HG03097 (cell line): Measurements from ENCODE around the gene TRIM37.

Experiments used
- ATAC-seq: cut with Tn5 transposase; IDR thresholded peaks from one replicate; pipeline ENCODE4 v1.9.1; 2021; ENCODE audit not compliant: unreplicated experiment, low FRiP score

The TRIM37 gene

DNA sequence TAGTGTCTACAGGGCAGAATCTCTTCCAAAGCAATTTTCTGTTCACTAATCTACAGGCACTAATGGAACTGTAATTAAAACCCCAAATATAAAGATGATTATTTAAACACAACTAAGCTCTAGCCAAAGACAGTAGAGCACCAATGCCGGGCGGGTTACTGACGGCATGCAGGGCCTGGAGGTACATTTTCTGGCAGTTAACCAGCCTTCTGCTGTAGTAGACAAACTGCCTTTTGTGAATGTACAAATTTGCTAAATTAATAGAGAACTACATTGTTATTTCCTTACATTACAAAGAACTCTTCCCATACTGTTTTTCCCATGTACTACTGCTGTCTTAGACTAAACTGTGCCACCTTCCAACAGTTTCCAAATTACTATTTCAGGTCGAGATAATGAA is 107.8 kb downstream of the TRIM37 start:
- ATAC-seq = no peak

DNA sequence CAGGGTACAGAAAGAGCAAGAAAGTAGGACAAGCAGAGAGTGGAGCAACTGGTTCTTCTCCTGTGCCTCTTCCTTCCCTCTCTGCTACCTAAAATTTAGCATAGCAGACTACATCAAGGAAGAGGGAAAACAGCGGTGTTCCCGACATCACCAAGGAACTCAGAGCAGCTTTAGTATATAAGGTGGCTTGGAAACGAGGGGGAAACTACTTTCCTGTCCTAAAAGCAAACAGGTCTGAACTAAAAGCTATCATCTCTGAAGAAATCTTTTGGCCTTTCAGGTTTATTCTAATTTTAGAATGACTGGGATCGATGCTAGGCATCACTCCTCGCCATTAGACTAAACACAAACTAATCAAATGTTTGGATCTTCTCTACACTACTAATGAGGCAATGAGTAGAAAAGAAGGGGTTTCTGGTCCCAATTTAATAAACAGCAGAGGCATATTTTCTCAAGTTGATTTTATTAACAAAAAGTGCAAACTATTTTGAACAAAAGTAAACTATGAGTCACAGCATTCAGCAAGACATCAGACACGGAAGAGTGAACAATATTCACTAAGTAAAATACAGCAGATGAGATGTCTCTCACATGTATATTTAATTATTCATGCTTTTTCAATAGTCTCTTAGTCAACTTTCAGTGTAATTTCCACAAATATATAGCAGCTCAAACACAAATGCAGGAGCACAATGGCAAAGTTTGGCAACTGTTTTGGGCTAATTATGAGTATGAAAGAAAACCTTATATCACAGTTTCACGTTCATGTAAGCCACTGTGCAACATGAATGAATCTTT is 108.7 kb downstream of the TRIM37 start:
- no peak for ATAC-seq

DNA sequence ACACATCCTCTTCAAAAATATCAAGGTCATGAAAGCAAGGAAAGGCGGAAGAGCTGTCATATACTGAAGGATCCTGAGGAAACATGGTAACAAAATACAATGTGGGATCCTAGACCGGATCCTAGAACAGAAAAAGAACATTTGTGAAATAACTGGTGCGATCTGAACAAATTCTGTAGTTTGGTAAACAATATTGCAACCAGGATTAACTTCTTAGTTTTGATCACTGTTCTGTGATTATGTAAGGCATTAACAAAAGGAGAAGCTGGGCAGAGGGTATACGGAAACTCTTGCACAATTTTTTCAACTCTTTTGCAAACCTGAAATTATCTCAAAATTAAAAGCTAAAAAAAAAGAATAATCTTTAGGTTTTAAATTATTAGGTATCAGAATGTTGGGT is 109.7 kb downstream of the TRIM37 start:
- no peak for ATAC-seq

DNA sequence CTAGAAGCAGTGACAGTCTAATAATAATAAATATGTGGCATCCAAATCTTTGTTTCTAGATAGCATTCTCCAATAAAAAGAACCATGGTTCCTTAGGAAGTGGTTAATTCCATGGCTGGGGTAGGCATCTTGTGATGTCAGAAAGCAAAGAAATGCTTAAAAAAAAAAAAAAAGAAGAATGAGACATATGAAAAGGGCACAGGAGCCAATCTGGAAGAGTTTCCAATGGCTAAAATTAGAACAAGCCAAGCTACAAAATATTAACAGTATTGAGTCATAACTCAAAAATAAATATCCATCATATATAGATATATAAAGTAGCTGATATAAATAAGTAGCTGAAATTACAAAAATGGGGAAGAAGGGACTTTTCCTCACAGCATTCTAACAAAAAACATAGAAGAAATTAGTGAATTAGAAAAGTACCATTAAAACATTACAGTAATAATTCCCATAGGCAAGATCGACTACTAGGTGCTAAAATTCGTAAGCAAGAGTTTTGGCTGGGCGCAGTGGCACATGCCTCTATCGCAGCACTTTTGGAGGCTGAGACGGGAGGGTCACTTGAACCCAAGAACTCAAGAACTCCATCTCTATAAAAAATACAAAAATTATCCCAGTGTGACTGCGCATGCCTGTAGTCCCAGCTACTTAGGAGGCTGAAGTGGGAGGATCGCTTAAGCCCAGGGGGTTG is 111.3 kb downstream of the TRIM37 start:
- no peak for ATAC-seq

DNA sequence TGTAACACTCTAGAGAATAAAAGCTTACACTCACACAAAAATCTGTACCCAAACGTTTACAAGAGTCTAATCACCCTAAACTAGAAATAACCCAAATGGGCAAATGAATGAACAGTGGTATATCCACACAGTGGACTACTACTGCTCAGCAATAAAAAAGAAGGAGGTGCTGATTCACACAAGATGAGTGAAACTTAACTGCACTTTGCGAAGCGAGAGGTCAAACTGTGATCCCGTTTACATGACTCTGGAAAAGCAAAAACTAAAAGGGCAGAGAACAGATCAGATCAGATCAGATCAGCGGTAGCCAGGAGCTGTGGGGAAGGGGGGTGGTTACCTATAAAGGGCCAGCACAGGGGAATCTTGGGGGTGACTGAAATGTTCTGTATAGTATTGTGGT is 113.4 kb downstream of the TRIM37 start:
- no peak for ATAC-seq

DNA sequence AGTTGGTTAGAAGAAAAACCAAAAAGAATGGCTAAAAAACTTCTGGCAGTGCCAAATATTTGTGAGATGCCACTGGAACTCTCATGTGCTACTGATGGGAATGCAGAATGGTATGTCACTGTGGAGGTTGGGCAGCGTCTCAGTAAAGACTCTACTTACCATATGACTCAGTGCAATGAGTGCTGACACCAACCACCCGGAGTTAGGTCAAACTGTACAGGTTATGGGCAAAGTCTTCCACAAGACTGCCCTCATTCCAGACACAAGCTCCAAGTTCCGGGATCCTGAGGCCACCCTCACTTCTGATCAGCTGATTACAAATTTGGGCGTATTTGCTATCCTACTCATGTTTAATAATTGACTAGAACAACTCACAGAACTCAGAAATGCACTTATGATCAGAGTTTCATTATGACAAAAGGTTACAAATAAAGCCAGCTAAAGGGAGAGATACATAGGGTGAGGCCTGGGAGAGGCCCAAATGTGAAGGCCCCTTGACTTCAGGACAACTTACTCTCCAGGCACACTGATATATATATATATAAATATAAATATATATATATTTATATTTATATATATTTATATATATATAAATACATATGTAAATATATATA is 114.9 kb downstream of the TRIM37 start:
- peak; percentile 80 for ATAC-seq

DNA sequence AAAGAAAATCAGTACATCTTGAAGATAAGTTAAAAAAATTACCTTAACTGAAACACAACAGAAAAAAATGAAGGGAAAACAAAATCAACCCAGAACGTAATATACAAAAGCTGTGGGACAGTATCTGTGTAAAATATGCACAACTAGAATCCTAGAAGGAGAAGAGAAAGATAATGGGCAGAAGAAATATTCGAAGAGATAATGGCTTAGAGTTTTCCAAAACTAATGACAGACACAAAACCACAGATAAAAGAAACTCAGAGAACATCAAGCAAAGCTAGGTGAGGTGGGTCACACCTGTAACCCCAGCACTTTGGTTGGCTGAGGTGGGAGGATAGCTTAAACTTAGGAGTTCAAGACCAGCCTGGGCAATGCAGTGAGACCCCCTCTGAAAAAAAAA is 117.1 kb downstream of the TRIM37 start:
- ATAC-seq = no peak

DNA sequence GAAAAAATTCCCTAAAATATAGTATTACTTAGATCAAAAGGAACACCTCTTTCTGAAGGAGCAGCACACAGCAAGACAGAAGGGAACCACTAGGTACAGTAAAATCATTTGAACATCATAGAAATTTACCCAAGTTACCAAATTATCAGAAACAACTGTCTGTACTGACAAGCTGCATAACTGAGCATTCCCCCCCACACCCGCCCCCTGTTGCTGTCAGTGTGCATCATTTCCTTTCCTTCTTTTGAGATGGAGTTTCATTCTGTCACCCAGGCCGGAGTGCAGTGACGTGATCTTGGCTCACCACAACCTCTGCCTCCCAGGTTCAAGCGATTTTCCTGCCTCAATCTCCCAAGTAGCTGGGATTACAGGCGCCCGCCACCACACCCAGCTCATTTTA is 120.7 kb downstream of the TRIM37 start:
- no peak for ATAC-seq

DNA sequence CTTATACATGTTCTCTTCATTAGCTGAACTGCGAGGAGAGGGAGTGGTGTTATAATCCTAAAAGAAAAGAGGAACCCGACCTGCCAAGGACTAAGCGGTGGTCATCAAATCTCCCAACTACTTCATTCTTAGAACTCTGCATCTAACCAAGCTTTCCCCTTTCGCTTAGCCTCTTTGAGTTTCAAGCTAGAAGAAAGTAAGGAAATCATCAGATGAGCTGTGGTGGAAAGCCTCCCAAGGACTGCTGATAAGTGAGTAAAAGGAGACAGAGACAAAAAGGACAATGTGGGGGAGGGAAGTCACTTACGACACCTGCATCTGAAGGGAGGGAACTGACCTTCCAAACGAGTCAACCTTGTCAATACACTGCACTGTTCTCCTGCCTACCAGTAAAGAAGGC is 121.3 kb downstream of the TRIM37 start:
- ATAC-seq = no peak

DNA sequence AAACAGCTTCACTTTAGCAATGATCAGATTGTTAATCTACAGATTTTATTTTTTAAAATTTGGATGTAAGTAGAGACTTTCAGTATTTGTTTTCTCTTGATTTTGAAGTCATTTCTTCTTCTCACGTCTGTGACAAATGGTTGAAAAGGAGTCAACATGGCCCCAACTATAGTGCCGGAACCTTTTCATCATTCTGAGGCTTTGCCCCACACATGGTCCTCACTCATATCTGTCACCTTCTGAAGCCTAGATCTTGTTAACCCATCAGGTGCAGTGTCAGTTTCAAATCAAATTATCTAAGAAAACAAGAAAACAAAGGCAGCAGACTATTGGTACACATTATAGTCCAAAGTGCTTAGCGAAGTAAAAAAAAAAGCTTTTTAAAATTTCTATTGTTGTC is 124.1 kb downstream of the TRIM37 start:
- ATAC-seq = no peak

DNA sequence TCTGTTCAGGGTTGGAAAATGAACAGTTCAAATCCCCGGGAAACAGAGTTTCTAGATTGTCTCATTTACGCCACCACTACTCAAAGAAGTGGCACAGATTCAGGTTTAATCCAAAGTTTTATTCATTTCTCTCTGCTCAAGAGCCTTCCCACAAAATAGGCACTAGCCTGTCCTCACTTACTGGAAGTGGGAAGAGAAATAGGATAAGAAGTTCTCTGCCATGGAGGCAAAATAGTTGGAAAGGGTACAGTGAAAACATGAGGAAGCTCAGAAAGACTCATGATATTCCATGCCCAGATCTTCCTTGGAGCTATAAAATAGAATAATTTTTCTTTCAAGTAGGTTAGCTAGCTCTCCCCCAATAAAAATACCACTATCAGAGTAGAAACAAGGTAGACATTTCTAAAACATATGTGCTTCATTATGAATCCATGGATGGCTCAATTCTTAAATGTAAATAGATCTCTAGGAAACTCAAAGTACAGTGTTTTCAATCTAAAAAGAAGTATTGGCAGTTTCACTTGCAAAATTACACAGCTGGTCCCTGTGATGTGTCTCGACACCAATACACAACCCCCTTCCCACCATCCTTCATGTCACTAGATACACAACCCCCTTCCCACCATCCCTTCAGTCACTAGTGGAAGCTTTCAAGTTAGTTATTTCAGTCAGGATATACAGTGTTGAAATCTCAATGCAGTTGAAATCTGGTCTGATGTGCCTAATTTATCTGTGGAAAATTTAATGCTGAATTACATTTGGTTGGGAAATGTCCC is 125.8 kb downstream of the TRIM37 start:
- no peak for ATAC-seq

DNA sequence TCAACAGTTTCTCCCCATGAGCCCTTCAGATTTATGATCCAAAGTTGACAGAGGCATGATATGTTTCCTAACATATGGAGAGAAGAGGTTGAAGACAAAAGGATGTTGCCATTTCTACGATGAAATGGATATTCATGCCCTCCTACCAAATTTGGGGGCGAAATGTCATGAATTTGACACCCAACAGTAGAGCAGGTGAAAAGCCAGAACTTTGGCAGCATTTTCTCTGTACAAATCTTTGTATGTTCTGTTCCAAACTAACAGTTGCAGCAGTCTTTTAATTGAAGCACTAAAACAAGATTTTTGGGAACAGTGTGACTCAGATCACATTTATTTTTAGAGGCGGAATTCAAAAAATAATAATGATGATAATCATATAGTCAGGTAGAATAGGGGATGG is 130.1 kb downstream of the TRIM37 start:
- no peak for ATAC-seq

DNA sequence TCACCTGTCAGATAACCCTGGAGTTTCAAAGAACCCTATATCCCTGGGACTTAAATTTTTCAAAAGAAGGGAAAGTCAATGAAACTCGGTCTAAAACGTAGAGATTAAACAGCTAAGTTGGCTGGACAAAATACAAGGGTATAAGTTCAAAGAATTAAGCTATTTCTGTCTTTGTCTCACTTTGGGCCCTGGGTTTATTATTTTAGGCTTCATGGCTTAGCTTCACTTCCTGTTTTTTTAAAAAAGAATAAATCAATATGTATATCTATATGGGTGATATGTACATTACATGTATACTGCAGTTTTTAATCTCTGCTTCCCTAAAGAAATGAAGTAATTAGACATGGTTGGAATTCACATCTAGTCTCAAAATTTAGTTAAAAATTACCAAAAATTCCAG is 132.3 kb downstream of the TRIM37 start:
- ATAC-seq = no peak

DNA sequence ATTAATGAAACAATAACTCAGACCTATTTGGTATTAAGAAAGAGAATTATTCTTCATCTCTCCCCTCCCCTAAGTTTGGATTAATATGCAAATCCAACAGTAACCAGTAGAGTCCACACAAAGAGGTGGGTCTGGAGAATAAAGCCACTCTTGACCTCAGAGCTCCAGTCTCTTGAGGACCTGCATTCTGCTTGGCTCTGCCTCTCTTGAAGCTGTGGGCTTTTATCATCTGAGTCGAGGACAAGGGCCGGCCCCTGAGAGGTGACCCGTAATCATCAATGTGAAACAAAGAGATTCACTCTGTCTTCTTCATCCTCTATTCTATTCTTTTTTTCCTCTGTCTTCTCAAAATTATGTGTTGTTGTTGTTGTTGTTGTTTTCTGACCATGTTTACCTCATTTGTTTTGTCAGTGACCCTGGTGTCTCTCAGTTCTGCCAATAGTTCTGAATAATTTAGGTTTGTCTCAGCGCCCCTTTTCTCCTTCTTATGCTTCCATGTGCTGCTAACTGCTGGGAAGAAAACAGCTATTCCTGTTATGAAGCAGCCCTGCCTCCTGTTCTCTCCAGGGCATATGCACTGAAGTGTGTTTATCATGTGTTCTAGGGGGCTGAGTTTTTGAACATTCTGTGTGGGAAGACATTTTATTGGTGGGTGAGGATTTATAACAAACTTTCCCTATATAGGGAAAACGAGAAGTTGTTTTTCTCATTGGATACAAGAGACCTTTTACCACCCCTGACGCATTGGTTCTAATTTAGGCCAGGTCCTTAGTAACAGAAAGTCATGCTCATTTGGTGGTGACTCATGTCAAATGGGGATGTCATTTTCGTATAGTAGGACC is 135.8 kb downstream of the TRIM37 start:
- no peak for ATAC-seq

DNA sequence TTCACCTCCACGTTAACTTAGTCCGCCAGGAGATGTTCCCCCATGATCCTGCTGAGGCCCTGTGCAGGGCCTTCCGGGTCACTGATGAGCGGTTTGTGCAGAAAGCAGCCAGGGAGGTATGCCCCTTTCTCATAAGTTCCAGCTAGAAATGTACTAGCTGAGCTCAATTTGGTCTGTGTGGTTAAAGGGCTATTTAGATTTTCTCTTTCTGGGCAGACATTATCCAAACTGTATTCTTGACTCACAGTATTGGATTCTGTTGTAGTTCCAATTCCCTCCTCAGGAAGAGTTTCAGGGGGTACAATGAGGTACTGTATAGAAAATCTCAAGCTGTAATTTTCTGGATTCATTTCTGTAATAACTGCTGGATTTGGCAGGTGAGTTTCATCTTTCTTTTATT is 137.1 kb downstream of the TRIM37 start:
- ATAC-seq = no peak

DNA sequence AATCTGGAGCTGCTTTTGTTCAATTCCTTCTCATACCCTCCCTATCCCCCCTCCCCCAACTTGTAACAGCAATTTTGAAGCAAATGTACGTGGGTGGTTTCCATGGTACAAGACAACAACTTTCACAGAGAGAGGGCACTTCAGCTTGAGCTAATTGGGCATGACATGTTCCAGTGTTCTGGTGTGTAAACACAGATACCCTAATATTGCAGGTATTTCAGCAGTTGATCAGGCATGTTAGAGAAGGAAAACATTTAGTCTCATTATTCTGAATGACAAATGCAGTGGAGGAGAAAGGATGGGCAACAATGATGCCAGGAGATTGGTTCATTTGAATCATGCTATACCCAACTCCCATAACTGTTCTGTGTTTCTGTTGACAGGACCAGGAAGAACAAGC is 137.5 kb downstream of the TRIM37 start:
- ATAC-seq = no peak

DNA sequence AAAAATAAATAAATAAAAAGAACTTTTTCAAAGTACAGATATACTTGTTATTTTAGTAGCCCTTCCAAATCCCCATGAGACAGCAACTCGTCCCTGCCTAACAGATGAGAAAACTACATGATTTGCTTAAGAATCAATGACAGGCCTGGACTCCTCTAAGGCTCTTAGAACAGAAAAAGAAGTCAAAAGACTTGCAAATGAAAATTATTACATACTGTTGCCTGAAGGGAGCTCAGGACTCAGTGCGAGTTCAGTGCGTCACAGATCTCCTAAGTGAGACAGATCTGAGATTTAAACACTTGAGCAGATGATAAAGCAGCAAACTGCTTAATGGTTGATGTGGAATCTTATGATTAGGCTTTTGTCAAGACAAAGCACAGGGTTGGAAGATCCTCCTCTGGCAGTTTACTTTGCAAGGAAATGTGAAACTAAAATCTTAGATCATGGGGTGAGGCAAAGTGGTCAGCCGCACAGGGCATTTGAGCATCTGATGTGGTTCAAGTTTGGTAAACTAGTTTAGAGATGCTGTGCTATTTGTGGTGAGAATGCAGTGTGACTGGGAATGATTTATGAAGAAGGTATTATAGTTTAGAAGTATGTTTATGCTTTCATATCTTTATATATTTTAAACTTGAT is 138.1 kb downstream of the TRIM37 start:
- no peak for ATAC-seq

DNA sequence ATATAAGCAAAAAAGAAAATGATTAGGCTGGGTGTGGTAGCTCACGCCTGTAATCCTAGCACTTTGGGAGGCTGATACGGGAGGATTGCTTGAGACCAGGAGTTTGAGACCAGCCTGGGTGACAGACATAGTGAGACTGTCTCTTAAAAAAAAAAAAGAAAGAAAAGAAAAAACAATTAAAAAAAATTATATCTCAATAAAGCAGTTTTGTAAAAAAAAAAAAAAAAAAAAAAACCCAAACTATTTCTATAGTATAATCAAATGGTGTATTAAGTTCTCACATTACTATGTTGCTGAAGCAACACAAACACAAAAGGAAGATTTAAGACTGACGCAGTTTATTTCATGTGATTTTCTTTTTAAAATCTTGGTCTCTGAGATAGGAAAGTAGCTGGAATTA is 140.5 kb downstream of the TRIM37 start:
- no peak for ATAC-seq

DNA sequence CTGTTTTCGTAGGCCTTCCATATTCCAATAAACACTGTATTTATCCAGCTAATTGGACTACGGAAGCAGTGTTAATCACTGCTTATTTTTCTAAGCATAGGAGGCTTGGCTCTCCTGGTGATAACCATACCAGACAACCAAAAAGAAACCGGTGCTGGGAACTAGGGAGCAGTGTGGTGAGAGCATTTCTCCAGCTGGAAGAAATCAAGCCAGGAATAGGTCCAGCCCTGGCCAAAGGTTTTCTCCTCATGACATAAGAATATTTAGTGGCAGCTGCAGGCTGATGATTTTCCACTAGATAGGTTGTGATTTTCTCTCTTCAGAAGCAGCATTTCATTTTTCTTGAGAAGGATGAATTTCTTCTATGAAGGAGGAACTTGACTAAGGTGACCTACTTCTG is 141.5 kb downstream of the TRIM37 start:
- ATAC-seq = no peak

DNA sequence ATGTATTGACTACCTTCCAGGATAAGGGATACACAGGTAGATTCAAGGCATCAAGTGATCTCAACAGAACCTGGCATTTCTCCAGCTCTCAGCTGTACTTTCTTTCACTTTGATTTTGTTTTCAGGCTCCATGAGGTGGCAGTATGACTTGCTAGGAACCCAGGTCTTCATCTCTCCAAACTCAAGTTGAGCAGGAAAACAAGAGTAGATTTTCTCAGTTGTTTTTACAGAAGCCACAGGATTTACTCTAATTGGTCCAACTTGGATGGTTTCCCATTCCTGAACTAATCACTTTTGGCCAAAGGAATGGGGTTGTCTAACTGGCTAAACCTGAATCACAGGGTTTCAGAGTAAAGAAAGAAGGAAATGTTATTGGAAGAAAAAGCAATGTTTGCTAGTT is 146.6 kb downstream of the TRIM37 start:
- no peak for ATAC-seq
